AG09319 (cell line): ENCODE data around the gene EPB41L4B.
A peak's percentile ranks its signal among the peaks of the same experiment; 100 is the strongest.

Source experiments
- DNase-seq: peaks from one replicate; pipeline ENCODE4 v3.0.0-alpha.2; 2010; ENCODE audit warnings: low read depth; ENCODE audit errors: extremely low read depth
- CTCF ChIP-seq: IDR thresholded peaks from 2 replicates; pipeline ENCODE4 v1.5.1; 2011; ENCODE audit warnings: low read depth, mild to moderate bottlenecking, inconsistent platforms, low read length, moderate library complexity

EPB41L4B gene

GRCh38 chr9:109150925-109151545 is 169.8 kb downstream of the EPB41L4B start:
- DNase-seq: no peak
- TF ChIP-seq CTCF: no peak

GRCh38 chr9:109149722-109150121 is 171.1 kb downstream of the EPB41L4B start:
- no peak for TF ChIP-seq CTCF
- no peak for DNase-seq

GRCh38 chr9:109149089-109149488 is 171.8 kb downstream of the EPB41L4B start:
- no peak for DNase-seq
- no peak for TF ChIP-seq CTCF

GRCh38 chr9:109145051-109145450 is 175.8 kb downstream of the EPB41L4B start:
- TF ChIP-seq CTCF: no peak
- no peak for DNase-seq

GRCh38 chr9:109143881-109144562 is 176.8 kb downstream of the EPB41L4B start:
- no peak for DNase-seq
- peak; percentile 14 for TF ChIP-seq CTCF

GRCh38 chr9:109141375-109141774 is 179.5 kb downstream of the EPB41L4B start:
- no peak for TF ChIP-seq CTCF
- DNase-seq: no peak

GRCh38 chr9:109139851-109140250 is 181.0 kb downstream of the EPB41L4B start:
- no peak for TF ChIP-seq CTCF
- DNase-seq: no peak
